NCI-H2171 (cell line): Measurements from ENCODE around the gene RAB32.
"Not testable (repeated sequence)": the region's sequence is repeated elsewhere in the genome, so short reads cannot be mapped to it uniquely, and the experiment has no call there.

Experiments used
- DNase-seq: peaks from one replicate; lab custom pipeline; 2025; lab: John Stamatoyannopoulos, UW

RAB32 gene

GRCh38 chr6:146543211-146543939 lies at the start of gene RAB32:
Gene RAB32 (plus strand): TSS chr6:146543833. CDS start chr6:146543872, 39 bp downstream.
- DNase-seq, result no peak

- no peak for DNase-seq
Measured at GRCh38 chr6:146498309-146498708, 45.3 kb upstream of the RAB32 start.

GRCh38 chr6:146503096-146503495 lies 40.5 kb upstream of the RAB32 start:
- DNase-seq, result no peak

- DNase-seq, result no peak
Measured at GRCh38 chr6:146515212-146515611, 28.4 kb upstream of the RAB32 start.

- no peak for DNase-seq
Measured at GRCh38 chr6:146526192-146526591, 17.4 kb upstream of the RAB32 start.

- DNase-seq, result no peak
Measured at GRCh38 chr6:146532702-146533101, 10.9 kb upstream of the RAB32 start.

GRCh38 chr6:146542881-146543210 lies 787 bp upstream of the RAB32 start:
- no peak for DNase-seq

GRCh38 chr6:146543940-146544615 lies 445 bp downstream of the RAB32 start:
- DNase-seq, result no peak

- no peak for DNase-seq
Measured at GRCh38 chr6:146544616-146545182, 1.1 kb downstream of the RAB32 start.

GRCh38 chr6:146545581-146545980 lies 1.9 kb downstream of the RAB32 start:
- DNase-seq, result no peak

GRCh38 chr6:146546443-146547043 lies 2.9 kb downstream of the RAB32 start:
- no peak for DNase-seq

GRCh38 chr6:146547889-146548288 lies 4.3 kb downstream of the RAB32 start:
- DNase-seq, result no peak

- no peak for DNase-seq
Measured at GRCh38 chr6:146548898-146549374, 5.3 kb downstream of the RAB32 start.

GRCh38 chr6:146550911-146551310 lies 7.3 kb downstream of the RAB32 start:
- DNase-seq, result no peak

GRCh38 chr6:146551545-146551944 lies 7.9 kb downstream of the RAB32 start:
- no peak for DNase-seq

GRCh38 chr6:146553377-146554135 lies 9.9 kb downstream of the RAB32 start:
- no peak for DNase-seq

- DNase-seq, result no peak
Measured at GRCh38 chr6:146560607-146561006, 17.0 kb downstream of the RAB32 start.

GRCh38 chr6:146566661-146567060 lies 23.0 kb downstream of the RAB32 start:
- DNase-seq, result not testable (repeated sequence)

GRCh38 chr6:146568619-146569018 lies 25.0 kb downstream of the RAB32 start:
- DNase-seq, result not testable (repeated sequence)

- no peak for DNase-seq
Measured at GRCh38 chr6:146574211-146574610, 30.6 kb downstream of the RAB32 start.

- no peak for DNase-seq
Measured at GRCh38 chr6:146578054-146578453, 34.4 kb downstream of the RAB32 start.

- no peak for DNase-seq
Measured at GRCh38 chr6:146581968-146582367, 38.3 kb downstream of the RAB32 start.
